ENCODE data around the gene TGFBR3L.

DNA sequence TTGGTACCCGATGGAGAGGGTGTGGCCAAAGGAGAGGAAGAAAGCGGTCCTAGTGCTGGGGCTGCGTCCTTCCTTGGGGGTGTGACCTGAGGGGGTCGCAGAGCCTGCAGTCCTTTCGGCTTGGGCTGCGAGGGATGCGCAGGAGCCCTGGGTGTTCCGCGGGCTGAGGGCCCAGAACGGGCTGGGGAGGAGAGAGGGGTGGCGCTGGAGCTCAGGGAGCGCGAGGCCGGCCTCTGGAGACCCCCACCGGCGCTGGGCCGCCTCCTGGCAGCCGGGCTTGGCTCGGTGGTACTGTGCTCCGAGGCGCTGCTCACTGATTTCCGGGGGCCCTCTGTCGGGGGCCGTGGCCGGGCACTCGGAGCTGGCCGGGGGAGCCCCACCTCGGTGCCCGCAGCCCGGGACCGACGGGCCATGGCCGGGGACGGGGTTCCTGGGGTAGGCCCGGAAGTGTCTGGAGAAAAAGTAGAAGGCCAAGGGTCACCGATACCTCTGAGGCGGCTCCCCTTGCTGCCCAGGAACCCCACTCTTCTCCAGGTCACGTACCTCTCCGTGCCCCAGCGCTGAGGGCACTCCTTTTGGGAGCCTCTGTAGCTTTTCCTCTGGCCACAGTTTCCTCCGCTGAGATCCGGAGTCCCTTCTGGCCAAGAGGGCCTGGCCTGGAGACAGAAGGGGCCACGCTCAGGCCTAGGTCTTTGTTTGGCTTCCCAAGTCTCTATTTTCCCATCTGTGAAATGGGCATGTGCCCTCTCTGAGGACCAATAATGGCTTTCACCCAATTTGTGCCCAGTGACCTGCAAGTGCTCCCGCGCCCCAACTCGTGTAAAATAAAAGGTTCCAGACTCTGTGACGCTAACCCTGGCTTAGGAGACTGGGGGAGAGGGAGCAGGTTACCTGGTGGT is 42.1 kb upstream of the TGFBR3L start:
- TF ChIP-seq POLR2A (IDR thresholded peaks at IDR 0.05), result no peak
- TF ChIP-seq, protein P1, sequence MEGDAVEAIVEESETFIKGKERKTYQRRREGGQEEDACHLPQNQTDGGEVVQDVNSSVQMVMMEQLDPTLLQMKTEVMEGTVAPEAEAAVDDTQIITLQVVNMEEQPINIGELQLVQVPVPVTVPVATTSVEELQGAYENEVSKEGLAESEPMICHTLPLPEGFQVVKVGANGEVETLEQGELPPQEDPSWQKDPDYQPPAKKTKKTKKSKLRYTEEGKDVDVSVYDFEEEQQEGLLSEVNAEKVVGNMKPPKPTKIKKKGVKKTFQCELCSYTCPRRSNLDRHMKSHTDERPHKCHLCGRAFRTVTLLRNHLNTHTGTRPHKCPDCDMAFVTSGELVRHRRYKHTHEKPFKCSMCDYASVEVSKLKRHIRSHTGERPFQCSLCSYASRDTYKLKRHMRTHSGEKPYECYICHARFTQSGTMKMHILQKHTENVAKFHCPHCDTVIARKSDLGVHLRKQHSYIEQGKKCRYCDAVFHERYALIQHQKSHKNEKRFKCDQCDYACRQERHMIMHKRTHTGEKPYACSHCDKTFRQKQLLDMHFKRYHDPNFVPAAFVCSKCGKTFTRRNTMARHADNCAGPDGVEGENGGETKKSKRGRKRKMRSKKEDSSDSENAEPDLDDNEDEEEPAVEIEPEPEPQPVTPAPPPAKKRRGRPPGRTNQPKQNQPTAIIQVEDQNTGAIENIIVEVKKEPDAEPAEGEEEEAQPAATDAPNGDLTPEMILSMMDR (IDR thresholded peaks at IDR 0.05), result no peak
